HEK293 (cell line): Measurements from ENCODE around the gene FIBCD1.
A peak's percentile ranks its signal among the peaks of the same experiment; 100 is the strongest.

Source experiments
- CTCF ChIA-PET: fragments of 350-600 bp; formaldehyde crosslinking; extraction: SDS; loops from one replicate; lab custom pipeline; 2021; ENCODE audit warnings: antibody characterized with exemption; lab: Yijun Ruan, JAX
- POLR2A ChIA-PET: fragments of 300-600 bp; formaldehyde crosslinking; extraction: SDS; loops from one replicate; lab custom pipeline; 2020; ENCODE audit warnings: antibody characterized with exemption, inconsistent platforms; lab: Yijun Ruan, JAX
- H3K27ac ChIP-seq: fragments of 200-500 bp; sonication (Bioruptor generic); 2 replicates; pipeline ENCODE4 v1.5.1; 2014; ENCODE audit warnings: low read depth, low read length, control low read depth, inconsistent platforms; ENCODE audit errors: extremely low read depth
- H3K36me3 ChIP-seq, 2 experiments: fragments of 200-500 bp in 1 of 2; sonication (Bioruptor generic) in 1 of 2; 1 replicate in 1 of 2; 2 replicates in 1 of 2; pipeline ENCODE4 v1.5.1; 2014 to 2017; ENCODE audit warnings: inconsistent platforms in 2 of 2, low read length in 2 of 2; ENCODE audit not compliant: control insufficient read depth in 2 of 2, insufficient read depth in 1 of 2
- H3K4me1 ChIP-seq: fragments of 200-500 bp; sonication (Bioruptor generic); 2 replicates; pipeline ENCODE4 v1.5.1; 2014; ENCODE audit warnings: mild to moderate bottlenecking, low read length, inconsistent platforms; ENCODE audit not compliant: control insufficient read depth, insufficient read depth
- H3K4me3 ChIP-seq: 2 replicates; pipeline ENCODE4 v1.5.1; 2011; ENCODE audit warnings: low read depth, mild to moderate bottlenecking, control low read depth, low read length, moderate library complexity
- H3K9me3 ChIP-seq: fragments of 200-500 bp; sonication (Bioruptor generic); 2 replicates; pipeline ENCODE4 v1.5.1; 2014; ENCODE audit warnings: low read depth, low read length, inconsistent platforms; ENCODE audit not compliant: control insufficient read depth, insufficient read depth
- IKZF3 ChIP-seq: fragments of 450-650 bp; IDR thresholded peaks from 2 replicates; pipeline ENCODE4 v1.5.0; 2018; ENCODE audit warnings: missing biosample characterization, mild to moderate bottlenecking, missing genetic modification characterization, moderate library complexity
- OVOL3 ChIP-seq: fragments of 450-650 bp; formaldehyde crosslinking; IDR thresholded peaks from 2 replicates; pipeline ENCODE4 v1.5.1; 2016; ENCODE audit warnings: missing biosample characterization, missing genetic modification characterization
- SETDB1 ChIP-seq: IDR thresholded peaks from one replicate; pipeline ENCODE4 v1.6.1; 2017; ENCODE audit warnings: mild to moderate bottlenecking, low read length, moderate library complexity, mixed read lengths; ENCODE audit not compliant: insufficient read length
- TCF7L2 ChIP-seq: IDR thresholded peaks from 2 replicates; pipeline ENCODE4 v1.6.1; 2011; ENCODE audit warnings: low read depth, mild to moderate bottlenecking, inconsistent platforms, low read length, moderate library complexity, borderline replicate concordance
- ZBTB20 ChIP-seq: fragments of 450-650 bp; formaldehyde crosslinking; IDR thresholded peaks from 2 replicates; pipeline ENCODE4 v1.5.1; 2016; ENCODE audit warnings: missing biosample characterization, missing genetic modification characterization
- ZFP69B ChIP-seq: fragments of 450-650 bp; formaldehyde crosslinking; IDR thresholded peaks from 2 replicates; pipeline ENCODE4 v1.5.1; 2016; ENCODE audit warnings: missing biosample characterization, missing genetic modification characterization
- ZIC2 ChIP-seq: fragments of 450-650 bp; formaldehyde crosslinking; IDR thresholded peaks from 2 replicates; pipeline ENCODE4 v1.5.1; 2016; ENCODE audit warnings: missing biosample characterization, missing genetic modification characterization
- ZNF174 ChIP-seq: fragments of 450-650 bp; formaldehyde crosslinking; IDR thresholded peaks from 2 replicates; pipeline ENCODE4 v1.5.0; 2017; ENCODE audit warnings: missing biosample characterization, mild to moderate bottlenecking, missing genetic modification characterization
- ZNF175 ChIP-seq: fragments of 450-650 bp; formaldehyde crosslinking; IDR thresholded peaks from 2 replicates; pipeline ENCODE4 v1.5.1; 2016; ENCODE audit warnings: missing biosample characterization, missing genetic modification characterization
- ZNF223 ChIP-seq: fragments of 450-650 bp; formaldehyde crosslinking; IDR thresholded peaks from 2 replicates; pipeline ENCODE4 v1.5.1; 2016; ENCODE audit warnings: missing biosample characterization, missing genetic modification characterization
- ZNF248 ChIP-seq: fragments of 450-650 bp; formaldehyde crosslinking; IDR thresholded peaks from 2 replicates; pipeline ENCODE4 v1.5.1; 2017; ENCODE audit warnings: missing biosample characterization, missing genetic modification characterization
- ZNF274 ChIP-seq, 2 experiments: fragments of 200-500 bp in 1 of 2; fragments of 450-650 bp in 1 of 2; sonication (Bioruptor generic) in 1 of 2; formaldehyde crosslinking in 1 of 2; IDR thresholded peaks; 2 replicates each; pipeline versions ENCODE4 v1.5.1 to v1.6.1; 2014 to 2016; ENCODE audit warnings: borderline replicate concordance in 1 of 2, inconsistent platforms in 1 of 2, low read length in 1 of 2, missing biosample characterization in 1 of 2, missing genetic modification characterization in 1 of 2
- ZNF426 ChIP-seq: fragments of 450-650 bp; formaldehyde crosslinking; IDR thresholded peaks from 2 replicates; pipeline ENCODE4 v1.5.1; 2017; ENCODE audit warnings: missing biosample characterization, missing genetic modification characterization, mild to moderate bottlenecking, inconsistent platforms, moderate library complexity
- ZNF596 ChIP-seq: fragments of 450-650 bp; IDR thresholded peaks from 2 replicates; pipeline ENCODE4 v1.5.0; 2018; ENCODE audit warnings: missing biosample characterization, mild to moderate bottlenecking, missing genetic modification characterization, moderate library complexity
- ZNF624 ChIP-seq: fragments of 450-650 bp; formaldehyde crosslinking; IDR thresholded peaks from 2 replicates; pipeline ENCODE4 v1.5.1; 2017; ENCODE audit warnings: missing biosample characterization, missing genetic modification characterization
- ZNF660 ChIP-seq: fragments of 450-650 bp; IDR thresholded peaks from 2 replicates; pipeline ENCODE4 v1.5.1; 2018; ENCODE audit warnings: missing biosample characterization, mild to moderate bottlenecking, missing genetic modification characterization
- ZNF785 ChIP-seq: fragments of 450-650 bp; formaldehyde crosslinking; IDR thresholded peaks from 2 replicates; pipeline ENCODE4 v1.5.1; 2016; ENCODE audit warnings: missing biosample characterization, missing genetic modification characterization
- ZNF843 ChIP-seq: fragments of 450-650 bp; formaldehyde crosslinking; IDR thresholded peaks from 2 replicates; pipeline ENCODE4 v1.5.1; 2016; ENCODE audit warnings: missing biosample characterization, missing genetic modification characterization
- TF ChIP-seq, protein P1 (sequence below): fragments of 450-650 bp; formaldehyde crosslinking; IDR thresholded peaks from 2 replicates; pipeline ENCODE4 v1.5.1; 2017; ENCODE audit warnings: missing biosample characterization, missing genetic modification characterization
- TF ChIP-seq, protein P2 (sequence below): fragments of 450-650 bp; formaldehyde crosslinking; IDR thresholded peaks from 2 replicates; pipeline ENCODE4 v1.5.1; 2016; ENCODE audit warnings: missing biosample characterization, missing genetic modification characterization
- TF ChIP-seq, protein P3 (sequence below): fragments of 450-650 bp; formaldehyde crosslinking; IDR thresholded peaks from 2 replicates; pipeline ENCODE4 v1.5.1; 2017; ENCODE audit warnings: missing biosample characterization, missing genetic modification characterization
- TF ChIP-seq, protein P4 (sequence below): fragments of 450-650 bp; formaldehyde crosslinking; IDR thresholded peaks from 2 replicates; pipeline ENCODE4 v1.5.1; 2016; ENCODE audit warnings: missing biosample characterization, missing genetic modification characterization
- TF ChIP-seq, protein P5 (sequence below): IDR thresholded peaks from 2 replicates; pipeline ENCODE4 v1.6.1; 2011; ENCODE audit warnings: mild to moderate bottlenecking, low read depth, low read length, borderline replicate concordance
- TF ChIP-seq, protein P6 (sequence below): fragments of 450-650 bp; formaldehyde crosslinking; IDR thresholded peaks from 2 replicates; pipeline ENCODE4 v1.5.1; 2016; ENCODE audit warnings: missing biosample characterization, missing genetic modification characterization

FIBCD1 gene

DNA sequence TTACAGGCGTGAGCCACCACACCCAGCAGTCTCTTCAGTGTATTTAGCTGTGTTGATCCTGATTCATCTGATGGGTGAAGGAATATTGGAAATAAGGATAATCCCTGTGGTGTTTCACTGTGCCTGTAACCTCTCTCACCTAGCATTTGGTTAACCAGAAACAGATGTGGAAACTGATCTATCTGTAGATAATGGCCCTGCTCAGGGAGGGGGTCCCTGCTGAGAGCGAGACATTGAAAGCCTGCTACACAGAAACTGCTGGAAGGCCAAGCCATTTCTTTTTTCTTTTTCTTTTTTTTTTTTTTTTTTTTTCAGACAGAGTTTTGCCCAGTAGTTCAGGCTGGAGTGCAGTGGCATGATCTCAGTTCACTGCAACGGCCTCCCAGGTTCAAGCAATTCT lies 70.8 kb downstream of the FIBCD1 start:
- ChIA-PET CTCF (interaction anchor here (0.6 to 13.9 kb wide), 13 partner anchors 11 to 435 kb away, joined by 3 to 400 read pairs (median 19); no protein-coding TSS in a partner anchor), POLR2A (interaction anchor here (1.3 kb wide), 1 partner anchor 162 kb away, joined by 5 read pairs; no protein-coding TSS in a partner anchor)
- peaks cover 0 to 61% of the 10 kb centered on the region in 2 experiments; a peak in 1 of 3 replicates for H3K36me3 ChIP-seq
- TF ChIP-seq, protein P1, sequence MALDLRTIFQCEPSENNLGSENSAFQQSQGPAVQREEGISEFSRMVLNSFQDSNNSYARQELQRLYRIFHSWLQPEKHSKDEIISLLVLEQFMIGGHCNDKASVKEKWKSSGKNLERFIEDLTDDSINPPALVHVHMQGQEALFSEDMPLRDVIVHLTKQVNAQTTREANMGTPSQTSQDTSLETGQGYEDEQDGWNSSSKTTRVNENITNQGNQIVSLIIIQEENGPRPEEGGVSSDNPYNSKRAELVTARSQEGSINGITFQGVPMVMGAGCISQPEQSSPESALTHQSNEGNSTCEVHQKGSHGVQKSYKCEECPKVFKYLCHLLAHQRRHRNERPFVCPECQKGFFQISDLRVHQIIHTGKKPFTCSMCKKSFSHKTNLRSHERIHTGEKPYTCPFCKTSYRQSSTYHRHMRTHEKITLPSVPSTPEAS (tag by site-specific recombination), result no peak
- no peak for TF ChIP-seq ZFP69B (tag by site-specific recombination)
- TF ChIP-seq ZIC2 (tag by site-specific recombination), result peak; percentile 49
- TF ChIP-seq ZNF596 (tag by site-specific recombination), result 0 out of 2 replicates have a peak, but pooled peaks have one; percentile 8
- TF ChIP-seq ZNF175, result no peak
- TF ChIP-seq IKZF3 (tag by site-specific recombination), result 0 out of 2 replicates have a peak, but pooled peaks have one; percentile 26
- TF ChIP-seq, protein P2, sequence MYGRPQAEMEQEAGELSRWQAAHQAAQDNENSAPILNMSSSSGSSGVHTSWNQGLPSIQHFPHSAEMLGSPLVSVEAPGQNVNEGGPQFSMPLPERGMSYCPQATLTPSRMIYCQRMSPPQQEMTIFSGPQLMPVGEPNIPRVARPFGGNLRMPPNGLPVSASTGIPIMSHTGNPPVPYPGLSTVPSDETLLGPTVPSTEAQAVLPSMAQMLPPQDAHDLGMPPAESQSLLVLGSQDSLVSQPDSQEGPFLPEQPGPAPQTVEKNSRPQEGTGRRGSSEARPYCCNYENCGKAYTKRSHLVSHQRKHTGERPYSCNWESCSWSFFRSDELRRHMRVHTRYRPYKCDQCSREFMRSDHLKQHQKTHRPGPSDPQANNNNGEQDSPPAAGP (tag by site-specific recombination), result no peak
- TF ChIP-seq ZNF248 (tag by site-specific recombination), result no peak
- TF ChIP-seq, protein P3, sequence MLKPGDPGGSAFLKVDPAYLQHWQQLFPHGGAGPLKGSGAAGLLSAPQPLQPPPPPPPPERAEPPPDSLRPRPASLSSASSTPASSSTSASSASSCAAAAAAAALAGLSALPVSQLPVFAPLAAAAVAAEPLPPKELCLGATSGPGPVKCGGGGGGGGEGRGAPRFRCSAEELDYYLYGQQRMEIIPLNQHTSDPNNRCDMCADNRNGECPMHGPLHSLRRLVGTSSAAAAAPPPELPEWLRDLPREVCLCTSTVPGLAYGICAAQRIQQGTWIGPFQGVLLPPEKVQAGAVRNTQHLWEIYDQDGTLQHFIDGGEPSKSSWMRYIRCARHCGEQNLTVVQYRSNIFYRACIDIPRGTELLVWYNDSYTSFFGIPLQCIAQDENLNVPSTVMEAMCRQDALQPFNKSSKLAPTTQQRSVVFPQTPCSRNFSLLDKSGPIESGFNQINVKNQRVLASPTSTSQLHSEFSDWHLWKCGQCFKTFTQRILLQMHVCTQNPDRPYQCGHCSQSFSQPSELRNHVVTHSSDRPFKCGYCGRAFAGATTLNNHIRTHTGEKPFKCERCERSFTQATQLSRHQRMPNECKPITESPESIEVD, result 0 out of 2 replicates have a peak, but pooled peaks have one; percentile 18
- no peak overlapping the region for H3K27ac ChIP-seq
- H3K4me1 ChIP-seq, result no peaks in the 10 kb centered on the region
- H3K4me3 ChIP-seq, result no peak overlapping the region
- no peaks in the 10 kb centered on the region for H3K9me3 ChIP-seq

DNA sequence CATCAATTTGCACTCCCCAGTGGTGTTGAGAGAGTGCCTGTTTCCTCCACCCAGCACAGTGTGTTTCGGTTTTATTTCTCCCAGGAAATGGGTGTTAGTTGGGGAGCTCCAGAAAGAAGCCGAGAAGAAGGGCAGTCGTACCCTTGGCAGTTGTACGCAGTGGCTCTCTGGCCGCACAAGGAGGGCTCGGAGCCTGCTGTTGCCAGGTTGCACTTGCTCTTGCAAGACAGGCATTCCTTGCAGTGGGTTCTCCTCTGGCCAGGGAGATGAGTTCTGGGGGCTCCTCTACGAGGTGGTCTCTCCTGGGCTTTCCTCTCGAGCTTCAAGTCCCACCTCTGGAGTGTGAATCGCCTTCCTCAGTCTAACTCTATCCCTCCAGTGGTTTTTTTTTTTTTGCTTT lies 71.5 kb downstream of the FIBCD1 start:
- Histone ChIP-seq H3K9me3 (no peaks in the 10 kb centered on the region), H3K4me3 (no peak overlapping the region), H3K36me3 (peaks cover 0 to 61% of the 10 kb centered on the region in 2 experiments; a peak in 1 of 3 replicates), H3K4me1 (no peaks in the 10 kb centered on the region), H3K27ac (no peak overlapping the region)
- CTCF ChIA-PET, result interaction anchor here (0.7 to 13.9 kb wide), 27 partner anchors 11 to 407 kb away, joined by 3 to 400 read pairs (median 9); partner anchors contain the start of genes FIBCD1 and QRFP
- POLR2A ChIA-PET, result interaction anchor here (0.9 to 1.3 kb wide), 3 partner anchors 157 to 161 kb away, joined by 3 to 5 read pairs (median 5); no protein-coding TSS in a partner anchor
- no peak for TF ChIP-seq OVOL3 (tag by site-specific recombination)
- TF ChIP-seq, protein P4, sequence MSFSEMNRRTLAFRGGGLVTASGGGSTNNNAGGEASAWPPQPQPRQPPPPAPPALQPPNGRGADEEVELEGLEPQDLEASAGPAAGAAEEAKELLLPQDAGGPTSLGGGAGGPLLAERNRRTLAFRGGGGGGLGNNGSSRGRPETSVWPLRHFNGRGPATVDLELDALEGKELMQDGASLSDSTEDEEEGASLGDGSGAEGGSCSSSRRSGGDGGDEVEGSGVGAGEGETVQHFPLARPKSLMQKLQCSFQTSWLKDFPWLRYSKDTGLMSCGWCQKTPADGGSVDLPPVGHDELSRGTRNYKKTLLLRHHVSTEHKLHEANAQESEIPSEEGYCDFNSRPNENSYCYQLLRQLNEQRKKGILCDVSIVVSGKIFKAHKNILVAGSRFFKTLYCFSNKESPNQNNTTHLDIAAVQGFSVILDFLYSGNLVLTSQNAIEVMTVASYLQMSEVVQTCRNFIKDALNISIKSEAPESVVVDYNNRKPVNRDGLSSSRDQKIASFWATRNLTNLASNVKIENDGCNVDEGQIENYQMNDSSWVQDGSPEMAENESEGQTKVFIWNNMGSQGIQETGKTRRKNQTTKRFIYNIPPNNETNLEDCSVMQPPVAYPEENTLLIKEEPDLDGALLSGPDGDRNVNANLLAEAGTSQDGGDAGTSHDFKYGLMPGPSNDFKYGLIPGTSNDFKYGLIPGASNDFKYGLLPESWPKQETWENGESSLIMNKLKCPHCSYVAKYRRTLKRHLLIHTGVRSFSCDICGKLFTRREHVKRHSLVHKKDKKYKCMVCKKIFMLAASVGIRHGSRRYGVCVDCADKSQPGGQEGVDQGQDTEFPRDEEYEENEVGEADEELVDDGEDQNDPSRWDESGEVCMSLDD (tag by site-specific recombination), result no peak
- TF ChIP-seq, protein P5, sequence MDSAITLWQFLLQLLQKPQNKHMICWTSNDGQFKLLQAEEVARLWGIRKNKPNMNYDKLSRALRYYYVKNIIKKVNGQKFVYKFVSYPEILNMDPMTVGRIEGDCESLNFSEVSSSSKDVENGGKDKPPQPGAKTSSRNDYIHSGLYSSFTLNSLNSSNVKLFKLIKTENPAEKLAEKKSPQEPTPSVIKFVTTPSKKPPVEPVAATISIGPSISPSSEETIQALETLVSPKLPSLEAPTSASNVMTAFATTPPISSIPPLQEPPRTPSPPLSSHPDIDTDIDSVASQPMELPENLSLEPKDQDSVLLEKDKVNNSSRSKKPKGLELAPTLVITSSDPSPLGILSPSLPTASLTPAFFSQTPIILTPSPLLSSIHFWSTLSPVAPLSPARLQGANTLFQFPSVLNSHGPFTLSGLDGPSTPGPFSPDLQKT, result no peak
- no peak for TF ChIP-seq ZNF174 (tag by site-specific recombination)
- TF ChIP-seq ZNF660 (tag by site-specific recombination), result no peak
- TF ChIP-seq ZNF223 (tag by site-specific recombination), result no peak
- no peak for TF ChIP-seq SETDB1
- no peak for TF ChIP-seq ZNF426 (tag by site-specific recombination)
- no peak for TF ChIP-seq ZNF843
- TF ChIP-seq, protein P6, sequence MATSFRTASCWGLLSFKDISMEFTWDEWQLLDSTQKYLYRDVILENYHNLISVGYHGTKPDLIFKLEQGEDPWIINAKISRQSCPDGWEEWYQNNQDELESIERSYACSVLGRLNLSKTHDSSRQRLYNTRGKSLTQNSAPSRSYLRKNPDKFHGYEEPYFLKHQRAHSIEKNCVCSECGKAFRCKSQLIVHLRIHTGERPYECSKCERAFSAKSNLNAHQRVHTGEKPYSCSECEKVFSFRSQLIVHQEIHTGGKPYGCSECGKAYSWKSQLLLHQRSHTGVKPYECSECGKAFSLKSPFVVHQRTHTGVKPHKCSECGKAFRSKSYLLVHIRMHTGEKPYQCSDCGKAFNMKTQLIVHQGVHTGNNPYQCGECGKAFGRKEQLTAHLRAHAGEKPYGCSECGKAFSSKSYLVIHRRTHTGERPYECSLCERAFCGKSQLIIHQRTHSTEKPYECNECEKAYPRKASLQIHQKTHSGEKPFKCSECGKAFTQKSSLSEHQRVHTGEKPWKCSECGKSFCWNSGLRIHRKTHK, result no peak
- no peak for TF ChIP-seq ZNF274 (IDR thresholded peaks at IDR 0.05; ENCODE audit: low read length)
- no peak for TF ChIP-seq ZNF274 (tag by site-specific recombination; IDR thresholded peaks at IDR 0.05; ENCODE audit: borderline replicate concordance)
- no peak for TF ChIP-seq ZNF624 (tag by site-specific recombination)
- no peak for TF ChIP-seq ZNF785 (tag by site-specific recombination)
- no peak for TF ChIP-seq ZBTB20 (tag by site-specific recombination)
- TF ChIP-seq TCF7L2, result no peak
